SK-N-SH (cell line): Measurements from ENCODE around the gene INPP5A.

Experiments
- CHD2 ChIP-seq: fragments of 150-350 bp; IDR thresholded peaks from 2 replicates; pipeline ENCODE4 v1.6.1; 2018; ENCODE audit warnings: low read length; ENCODE audit not compliant: partially characterized antibody
- EZH2phosphoT487 ChIP-seq: fragments of 200-600 bp; sonication (generic); IDR thresholded peaks from 2 replicates; pipeline ENCODE4 v1.6.1; 2017; ENCODE audit warnings: low read depth, mixed run types, mild to moderate bottlenecking, antibody characterized with exemption, moderate library complexity, borderline replicate concordance
- MAX ChIP-seq: IDR thresholded peaks from 2 replicates; pipeline ENCODE4 v1.4.0; 2012; ENCODE audit warnings: low read depth
- TF ChIP-seq, protein P1 (sequence below): fragments of 200-600 bp; sonication (generic); IDR thresholded peaks from 2 replicates; pipeline ENCODE4 v1.6.1; 2017; ENCODE audit warnings: antibody characterized with exemption, mild to moderate bottlenecking, moderate library complexity

- TF ChIP-seq, protein P1, sequence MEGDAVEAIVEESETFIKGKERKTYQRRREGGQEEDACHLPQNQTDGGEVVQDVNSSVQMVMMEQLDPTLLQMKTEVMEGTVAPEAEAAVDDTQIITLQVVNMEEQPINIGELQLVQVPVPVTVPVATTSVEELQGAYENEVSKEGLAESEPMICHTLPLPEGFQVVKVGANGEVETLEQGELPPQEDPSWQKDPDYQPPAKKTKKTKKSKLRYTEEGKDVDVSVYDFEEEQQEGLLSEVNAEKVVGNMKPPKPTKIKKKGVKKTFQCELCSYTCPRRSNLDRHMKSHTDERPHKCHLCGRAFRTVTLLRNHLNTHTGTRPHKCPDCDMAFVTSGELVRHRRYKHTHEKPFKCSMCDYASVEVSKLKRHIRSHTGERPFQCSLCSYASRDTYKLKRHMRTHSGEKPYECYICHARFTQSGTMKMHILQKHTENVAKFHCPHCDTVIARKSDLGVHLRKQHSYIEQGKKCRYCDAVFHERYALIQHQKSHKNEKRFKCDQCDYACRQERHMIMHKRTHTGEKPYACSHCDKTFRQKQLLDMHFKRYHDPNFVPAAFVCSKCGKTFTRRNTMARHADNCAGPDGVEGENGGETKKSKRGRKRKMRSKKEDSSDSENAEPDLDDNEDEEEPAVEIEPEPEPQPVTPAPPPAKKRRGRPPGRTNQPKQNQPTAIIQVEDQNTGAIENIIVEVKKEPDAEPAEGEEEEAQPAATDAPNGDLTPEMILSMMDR = no peak
- TF ChIP-seq CHD2 = no peak
- TF ChIP-seq EZH2phosphoT487 = no peak
- TF ChIP-seq MAX = no peak
These were observed 268.0 kb downstream of the INPP5A start for GRCh38 chr10:132805599-132805998.
